Pulmonary artery endothelial cell (primary cell): ENCODE data around the gene SCGB1D2. TPM values are rescaled to one million over a fixed set of nuclear protein-coding genes. Genes with fewer than 3 reads are reported as not detected.
"Not testable (repeated sequence)": the region's sequence is repeated elsewhere in the genome, so short reads cannot be mapped to it uniquely, and the experiment has no call there.

Experiments
- DNase-seq: peaks from one replicate; pipeline ENCODE4 v3.0.0-alpha.2; 2011; ENCODE audit warnings: low read depth, low spot score
- total RNA-seq: library from RNA; depleted of rRNA; stranded (reverse); fragments of >200 nt; gene quantifications from 2 replicates; pipeline ENCODE4 v1.2.3, GENCODE V29; 2014

Gene SCGB1D2
- not detected in 2 replicates for total RNA-seq

GRCh38 chr11:62242021-62242420, at the start of gene SCGB1D2:
TSS of gene SCGB1D2 (plus strand) at chr11:62242239. CDS start at chr11:62242308, 69 bp downstream.
- DNase-seq = no peak

GRCh38 chr11:62193952-62194351, 48.1 kb upstream of the SCGB1D2 start:
- no peak for DNase-seq

GRCh38 chr11:62195010-62195409, 47.0 kb upstream of the SCGB1D2 start:
- DNase-seq = not testable (repeated sequence)

- DNase-seq = no peak
These were observed 46.1 kb upstream of the SCGB1D2 start for GRCh38 chr11:62195945-62196344.

- DNase-seq = not testable (repeated sequence)
These were observed 44.6 kb upstream of the SCGB1D2 start for GRCh38 chr11:62197400-62197799.

GRCh38 chr11:62201376-62201775, 40.7 kb upstream of the SCGB1D2 start:
- DNase-seq = no peak

GRCh38 chr11:62202910-62203309, 39.1 kb upstream of the SCGB1D2 start:
- no peak for DNase-seq

GRCh38 chr11:62204430-62204829, 37.6 kb upstream of the SCGB1D2 start:
- DNase-seq = no peak

- DNase-seq = no peak
These were observed 36.6 kb upstream of the SCGB1D2 start for GRCh38 chr11:62205441-62205840.

GRCh38 chr11:62206276-62207066, 35.6 kb upstream of the SCGB1D2 start:
- not testable (repeated sequence) for DNase-seq

GRCh38 chr11:62208785-62209144, 33.3 kb upstream of the SCGB1D2 start:
- DNase-seq = no peak

- DNase-seq = no peak
These were observed 24.8 kb upstream of the SCGB1D2 start for GRCh38 chr11:62217191-62217748.

- DNase-seq = no peak
These were observed 20.5 kb upstream of the SCGB1D2 start for GRCh38 chr11:62221498-62221897.

GRCh38 chr11:62223095-62223494, 18.9 kb upstream of the SCGB1D2 start:
- DNase-seq = no peak

GRCh38 chr11:62233730-62234129, 8.3 kb upstream of the SCGB1D2 start:
- no peak for DNase-seq

- DNase-seq = no peak
These were observed 5.9 kb upstream of the SCGB1D2 start for GRCh38 chr11:62236187-62236586.

- no peak for DNase-seq
These were observed 4.5 kb upstream of the SCGB1D2 start for GRCh38 chr11:62237499-62237898.

- DNase-seq = no peak
These were observed 3.9 kb upstream of the SCGB1D2 start for GRCh38 chr11:62238151-62238550.

- DNase-seq = no peak
These were observed 944 bp upstream of the SCGB1D2 start for GRCh38 chr11:62241095-62241494.

- DNase-seq = no peak
These were observed 3.3 kb downstream of the SCGB1D2 start for GRCh38 chr11:62245271-62245753.

- DNase-seq = no peak
These were observed 9.7 kb downstream of the SCGB1D2 start for GRCh38 chr11:62251698-62252097.

- no peak for DNase-seq
These were observed 12.0 kb downstream of the SCGB1D2 start for GRCh38 chr11:62253999-62254542.

- DNase-seq = no peak
These were observed 14.2 kb downstream of the SCGB1D2 start for GRCh38 chr11:62256281-62256680.
